Sigmoid colon (tissue), 7 donors: ENCODE measurements around the gene MCTP1. TPM values are rescaled to one million over a fixed set of nuclear protein-coding genes. Genes with fewer than 3 reads are reported as not detected.
"Not testable (repeated sequence)": the region's sequence is repeated elsewhere in the genome, so short reads cannot be mapped to it uniquely, and the experiment has no call there.

Experiments
- DNase-seq: peaks from one replicate; pipeline ENCODE4 v3.0.0-alpha.2; 2019
- H3K27ac ChIP-seq, 4 donors: fragments of 200-600 bp; sonication (generic); one replicate each; pipeline ENCODE4 v1.5.1; 2016 to 2019; ENCODE audit warnings: mild to moderate bottlenecking in 1 of 4
- H3K27me3 ChIP-seq, 3 donors: fragments of 200-600 bp; sonication (generic); one replicate each; pipeline ENCODE4 v1.5.1; 2019; ENCODE audit warnings: mild to moderate bottlenecking in 1 of 3
- H3K36me3 ChIP-seq, 4 donors: fragments of 200-600 bp; sonication (generic); one replicate each; pipeline ENCODE4 v1.5.1; 2016 to 2019
- H3K4me1 ChIP-seq, 4 donors: fragments of 200-600 bp; sonication (generic); one replicate each; pipeline ENCODE4 v1.5.1; 2017 to 2019
- H3K4me3 ChIP-seq, 4 donors: fragments of 200-600 bp; sonication (generic); one replicate each; pipeline ENCODE4 v1.5.1; 2017 to 2019; ENCODE audit warnings: mild to moderate bottlenecking in 2 of 4, moderate library complexity in 1 of 4
- H3K9me3 ChIP-seq, 4 donors: fragments of 200-600 bp in 3 of 4; sonication (generic) in 3 of 4; one replicate each; pipeline versions ENCODE4 v1.5.1 to v1.6.1; 2013 to 2019
- EP300 ChIP-seq, 4 donors: sonication (generic); formaldehyde crosslinking; IDR thresholded peaks; one replicate each; pipeline ENCODE4 v1.6.1; 2017; ENCODE audit warnings: antibody characterized with exemption in 4 of 4
- POLR2A ChIP-seq, 2 donors: fragments of 450-650 bp; IDR thresholded peaks; one replicate each; pipeline ENCODE4 v1.6.1; 2016; ENCODE audit warnings: antibody characterized with exemption in 2 of 2, mild to moderate bottlenecking in 2 of 2, moderate library complexity in 2 of 2
- POLR2AphosphoS5 ChIP-seq, 4 donors: sonication (generic); formaldehyde crosslinking; IDR thresholded peaks; one replicate each; pipeline ENCODE4 v1.6.1; 2017; ENCODE audit warnings: antibody characterized with exemption in 4 of 4
- WGBS, 2 donors: extraction: QIAGEN DNeasy Blood & Tissue Kit; methylation state at CpG; one replicate each; pipeline ENCODE4 v1.1.7; 2013; 5-methylcytosine and 5-hydroxymethylcytosine counted together
- intact Hi-C: fragments of 100-400 bp; cut with DNase I; formaldehyde crosslinking; loops from one replicate; pipeline ENCODE4 v1.15.1; 2023
- polyA plus RNA-seq, 3 donors: library from polyadenylated mRNA; stranded (reverse); fragments of 200-250 nt; gene quantifications; one replicate each; pipeline ENCODE4 v1.2.3, GENCODE V29; 2013
- total RNA-seq, 4 donors: library from RNA; depleted of rRNA; stranded (reverse); fragments of >200 nt; gene quantifications; one replicate each; pipeline ENCODE4 v1.1.0, GENCODE V29; 2016
- TF ChIP-seq, protein P1 (sequence below), 4 experiments: fragments of 450-650 bp in 3 of 4; fragments of 200-600 bp in 1 of 4; IDR thresholded peaks; one replicate each; pipeline ENCODE4 v1.5.1; 2016 to 2019; ENCODE audit warnings: antibody characterized with exemption in 4 of 4, mild to moderate bottlenecking in 3 of 4, moderate library complexity in 2 of 4
- donor health status: healthy with polysubstance abuse.
- donor health status: Bipolar disorder and iron deficiency.
- donor health status: healthy.

Gene MCTP1
- total and polyA plus RNA-seq, 7 donors, result 2.1 to 20.5 (median 12.5) TPM

DNA sequence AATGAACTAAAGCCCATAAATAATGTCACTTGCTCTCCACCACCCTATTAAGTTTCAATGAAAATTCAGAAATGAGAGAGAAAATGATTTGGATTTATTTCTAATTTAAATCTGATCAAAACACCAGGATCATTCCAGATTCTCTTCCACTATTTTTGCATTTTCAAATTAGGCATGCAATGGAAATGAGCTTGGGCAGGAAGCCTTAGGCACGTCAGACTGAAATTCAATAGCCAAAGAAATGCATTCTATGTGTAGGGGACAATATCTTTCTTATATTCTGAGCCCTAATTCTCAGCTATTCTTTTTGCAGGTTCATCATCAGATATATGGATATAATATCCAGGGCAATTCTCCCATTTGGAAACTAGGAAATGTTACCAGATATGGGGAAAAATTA lies 132.8 kb downstream of the MCTP1 start:
- Histone ChIP-seq H3K4me1 (no peaks in the 10 kb centered on the region), H3K9me3 (no peaks in the 10 kb centered on the region), H3K27ac (peak overlapping the region in 1 of 4 donors; percentile 37), H3K36me3 (no peaks in the 10 kb centered on the region), H3K27me3 (no peaks in the 10 kb centered on the region), H3K4me3 (no peak overlapping the region)
- no peak for DNase-seq
- 43 to 70% methylated on average over 1 of the region's 1 CpG for WGBS, 2 donors
- intact Hi-C loops, result no loop called here
- TF ChIP-seq POLR2AphosphoS5 (IDR thresholded peaks at IDR 0.05) (no peak), EP300 (IDR thresholded peaks at IDR 0.05) (no peak), POLR2A (IDR thresholded peaks at IDR 0.05) (no peak)
- TF ChIP-seq, protein P1, sequence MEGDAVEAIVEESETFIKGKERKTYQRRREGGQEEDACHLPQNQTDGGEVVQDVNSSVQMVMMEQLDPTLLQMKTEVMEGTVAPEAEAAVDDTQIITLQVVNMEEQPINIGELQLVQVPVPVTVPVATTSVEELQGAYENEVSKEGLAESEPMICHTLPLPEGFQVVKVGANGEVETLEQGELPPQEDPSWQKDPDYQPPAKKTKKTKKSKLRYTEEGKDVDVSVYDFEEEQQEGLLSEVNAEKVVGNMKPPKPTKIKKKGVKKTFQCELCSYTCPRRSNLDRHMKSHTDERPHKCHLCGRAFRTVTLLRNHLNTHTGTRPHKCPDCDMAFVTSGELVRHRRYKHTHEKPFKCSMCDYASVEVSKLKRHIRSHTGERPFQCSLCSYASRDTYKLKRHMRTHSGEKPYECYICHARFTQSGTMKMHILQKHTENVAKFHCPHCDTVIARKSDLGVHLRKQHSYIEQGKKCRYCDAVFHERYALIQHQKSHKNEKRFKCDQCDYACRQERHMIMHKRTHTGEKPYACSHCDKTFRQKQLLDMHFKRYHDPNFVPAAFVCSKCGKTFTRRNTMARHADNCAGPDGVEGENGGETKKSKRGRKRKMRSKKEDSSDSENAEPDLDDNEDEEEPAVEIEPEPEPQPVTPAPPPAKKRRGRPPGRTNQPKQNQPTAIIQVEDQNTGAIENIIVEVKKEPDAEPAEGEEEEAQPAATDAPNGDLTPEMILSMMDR (IDR thresholded peaks at IDR 0.05), result no peak

GRCh38 chr5:95151694-95152093 lies 133.2 kb downstream of the MCTP1 start:
- whole genome bisulfite sequencing, 2 donors, result 78 to 89% methylated on average over 4 of the region's 4 CpGs
- Histone ChIP-seq H3K27me3 (no peaks in the 10 kb centered on the region), H3K4me1 (no peaks in the 10 kb centered on the region), H3K36me3 (no peaks in the 10 kb centered on the region), H3K27ac (no peak overlapping the region), H3K9me3 (no peaks in the 10 kb centered on the region), H3K4me3 (no peak overlapping the region)
- intact Hi-C loops, result no loop called here
- no peak for TF ChIP-seq POLR2AphosphoS5 (IDR thresholded peaks at IDR 0.05)
- TF ChIP-seq EP300 (IDR thresholded peaks at IDR 0.05), result no peak
- TF ChIP-seq, protein P1 (IDR thresholded peaks at IDR 0.05), result no peak
- no peak for TF ChIP-seq POLR2A (IDR thresholded peaks at IDR 0.05)
- DNase-seq, result no peak

GRCh38 chr5:95149387-95149786 lies 135.5 kb downstream of the MCTP1 start:
- Histone ChIP-seq H3K4me1 (no peaks in the 10 kb centered on the region), H3K4me3 (no peak overlapping the region), H3K27ac (no peak overlapping the region), H3K9me3 (no peaks in the 10 kb centered on the region), H3K36me3 (no peaks in the 10 kb centered on the region), H3K27me3 (no peaks in the 10 kb centered on the region)
- 77 to 85% methylated on average over 4 of the region's 4 CpGs for WGBS, 2 donors
- intact Hi-C loops, result no loop called here
- DNase-seq, result no peak
- TF ChIP-seq POLR2AphosphoS5 (IDR thresholded peaks at IDR 0.05), result no peak
- TF ChIP-seq, protein P1 (IDR thresholded peaks at IDR 0.05), result no peak
- no peak for TF ChIP-seq POLR2A (IDR thresholded peaks at IDR 0.05)
- TF ChIP-seq EP300 (IDR thresholded peaks at IDR 0.05), result no peak

DNA sequence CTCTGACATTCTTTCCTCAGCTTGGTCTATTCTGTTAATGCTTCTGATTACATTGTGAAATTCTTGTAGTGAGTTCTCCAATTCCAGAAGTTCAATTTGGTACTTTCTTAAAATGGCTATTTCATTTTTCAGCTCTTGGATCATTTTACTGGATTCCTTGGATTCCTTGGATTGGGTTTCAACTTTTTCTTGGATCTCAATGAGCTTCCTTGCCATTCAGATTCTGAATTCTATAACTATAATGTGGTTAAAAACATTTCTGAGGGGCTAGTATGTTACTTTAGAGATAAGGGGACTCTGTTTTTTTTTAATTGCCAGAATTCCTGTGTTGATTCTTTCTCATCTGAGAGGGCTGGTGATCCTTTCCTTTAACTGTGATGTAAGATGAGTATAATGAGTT lies 136.4 kb downstream of the MCTP1 start:
- Histone ChIP-seq H3K4me1 (no peaks in the 10 kb centered on the region), H3K27ac (no peak overlapping the region), H3K9me3 (no peaks in the 10 kb centered on the region), H3K27me3 (no peaks in the 10 kb centered on the region), H3K36me3 (no peaks in the 10 kb centered on the region), H3K4me3 (no peak overlapping the region)
- DNase-seq, result no peak
- intact Hi-C loops, result no loop called here
- TF ChIP-seq EP300 (IDR thresholded peaks at IDR 0.05) (no peak), POLR2AphosphoS5 (IDR thresholded peaks at IDR 0.05) (no peak), POLR2A (IDR thresholded peaks at IDR 0.05) (no peak)
- TF ChIP-seq, protein P1 (IDR thresholded peaks at IDR 0.05), result no peak

- H3K4me3 ChIP-seq, intact Hi-C loops, H3K36me3 ChIP-seq, DNase-seq, H3K27me3 ChIP-seq, H3K4me1 ChIP-seq, H3K27ac ChIP-seq, H3K9me3 ChIP-seq: not testable (repeated sequence)
- 88 to 89% methylated on average over 2 of the region's 2 CpGs for WGBS, 2 donors
Measured at GRCh38 chr5:95143858-95144257, 141.0 kb downstream of the MCTP1 start.
